GM10266 (cell line): ENCODE measurements around the gene TRIO.
A peak's percentile ranks its signal among the peaks of the same experiment; 100 is the strongest.

Experiments used
- DNase-seq: peaks from one replicate; pipeline ENCODE4 v3.0.0; 2012; ENCODE audit errors: extremely low spot score
- TF ChIP-seq, protein P1 (sequence below): IDR thresholded peaks from 2 replicates; pipeline ENCODE4 v1.5.1; 2012; ENCODE audit warnings: mild to moderate bottlenecking, low read depth; ENCODE audit not compliant: control insufficient read depth, insufficient read depth; ENCODE audit errors: missing control alignments

Gene TRIO

DNA sequence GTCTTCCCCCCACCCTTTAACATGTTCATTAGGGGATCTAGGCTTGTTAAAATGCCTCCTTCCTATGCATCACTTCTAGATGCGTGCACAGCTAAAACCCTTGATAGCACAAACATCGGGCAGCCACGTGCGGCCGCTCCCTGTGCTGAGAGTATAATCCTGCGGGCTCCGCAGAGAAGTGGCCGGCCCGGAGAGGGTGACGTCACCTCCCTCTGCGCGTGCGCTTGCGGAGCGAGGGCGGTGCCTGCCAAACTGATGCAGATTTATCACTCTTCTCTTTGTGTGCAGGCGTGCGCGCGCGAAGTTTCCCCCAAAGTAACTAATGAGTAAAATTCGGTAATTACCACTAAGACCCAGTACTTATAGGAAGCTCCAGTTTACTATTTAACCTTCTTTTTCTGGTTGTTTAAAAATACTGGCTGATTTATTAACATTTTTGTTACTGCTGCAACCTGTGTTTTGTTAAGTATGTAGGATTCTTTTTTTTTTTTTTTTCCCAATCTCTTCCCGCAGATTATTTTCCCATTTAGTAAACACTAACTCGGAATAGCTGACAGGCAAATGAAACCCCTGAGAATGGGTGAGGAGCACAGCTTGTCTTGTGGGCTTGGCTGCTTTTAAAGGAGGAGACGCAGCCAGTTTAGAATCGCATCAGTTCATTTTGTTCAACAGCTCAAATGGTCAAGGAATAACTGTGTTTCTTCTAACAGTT is 121.6 kb downstream of the TRIO start:
- TF ChIP-seq, protein P1, sequence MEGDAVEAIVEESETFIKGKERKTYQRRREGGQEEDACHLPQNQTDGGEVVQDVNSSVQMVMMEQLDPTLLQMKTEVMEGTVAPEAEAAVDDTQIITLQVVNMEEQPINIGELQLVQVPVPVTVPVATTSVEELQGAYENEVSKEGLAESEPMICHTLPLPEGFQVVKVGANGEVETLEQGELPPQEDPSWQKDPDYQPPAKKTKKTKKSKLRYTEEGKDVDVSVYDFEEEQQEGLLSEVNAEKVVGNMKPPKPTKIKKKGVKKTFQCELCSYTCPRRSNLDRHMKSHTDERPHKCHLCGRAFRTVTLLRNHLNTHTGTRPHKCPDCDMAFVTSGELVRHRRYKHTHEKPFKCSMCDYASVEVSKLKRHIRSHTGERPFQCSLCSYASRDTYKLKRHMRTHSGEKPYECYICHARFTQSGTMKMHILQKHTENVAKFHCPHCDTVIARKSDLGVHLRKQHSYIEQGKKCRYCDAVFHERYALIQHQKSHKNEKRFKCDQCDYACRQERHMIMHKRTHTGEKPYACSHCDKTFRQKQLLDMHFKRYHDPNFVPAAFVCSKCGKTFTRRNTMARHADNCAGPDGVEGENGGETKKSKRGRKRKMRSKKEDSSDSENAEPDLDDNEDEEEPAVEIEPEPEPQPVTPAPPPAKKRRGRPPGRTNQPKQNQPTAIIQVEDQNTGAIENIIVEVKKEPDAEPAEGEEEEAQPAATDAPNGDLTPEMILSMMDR, result no peak
- DNase-seq, result peak; percentile 79

DNA sequence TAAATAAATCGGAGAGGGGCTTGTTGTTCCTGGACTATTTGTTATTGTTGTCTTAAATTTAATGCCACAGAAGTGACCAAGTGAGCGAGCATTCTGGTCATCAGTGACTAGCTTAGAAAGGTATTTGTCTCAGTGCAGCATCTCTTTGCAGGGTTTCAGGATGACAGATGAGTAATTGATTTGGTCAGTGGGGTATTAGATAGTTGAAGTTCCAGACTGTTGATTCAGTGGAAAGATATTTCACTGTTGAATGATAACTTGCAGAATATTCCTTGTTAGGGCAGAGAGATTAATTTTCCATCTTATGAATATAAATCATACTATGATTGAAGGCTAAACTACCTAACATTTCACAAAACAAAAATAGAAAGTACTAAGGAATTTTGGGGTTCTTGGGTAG is 122.4 kb downstream of the TRIO start:
- no peak for DNase-seq
- TF ChIP-seq, protein P1, result no peak

DNA sequence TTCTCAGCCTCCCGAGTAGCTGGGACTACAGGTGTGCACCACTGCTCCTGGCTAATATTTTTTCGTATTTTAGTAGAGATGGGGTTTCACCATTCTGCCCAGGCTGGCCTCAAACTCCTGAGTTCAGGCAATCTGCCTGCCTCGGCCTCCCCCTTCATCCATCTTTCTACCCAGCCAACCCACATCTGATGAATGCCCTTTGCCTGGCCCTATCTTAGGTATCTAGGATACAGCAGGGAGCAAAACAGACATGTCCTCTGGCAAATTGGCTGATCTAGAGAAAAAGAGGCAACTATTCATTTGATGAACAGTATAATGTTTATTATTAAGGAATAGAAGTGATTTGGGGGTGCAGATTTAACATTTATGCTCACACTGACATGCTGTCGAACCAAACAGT is 123.0 kb downstream of the TRIO start:
- TF ChIP-seq, protein P1, result no peak
- no peak for DNase-seq

DNA sequence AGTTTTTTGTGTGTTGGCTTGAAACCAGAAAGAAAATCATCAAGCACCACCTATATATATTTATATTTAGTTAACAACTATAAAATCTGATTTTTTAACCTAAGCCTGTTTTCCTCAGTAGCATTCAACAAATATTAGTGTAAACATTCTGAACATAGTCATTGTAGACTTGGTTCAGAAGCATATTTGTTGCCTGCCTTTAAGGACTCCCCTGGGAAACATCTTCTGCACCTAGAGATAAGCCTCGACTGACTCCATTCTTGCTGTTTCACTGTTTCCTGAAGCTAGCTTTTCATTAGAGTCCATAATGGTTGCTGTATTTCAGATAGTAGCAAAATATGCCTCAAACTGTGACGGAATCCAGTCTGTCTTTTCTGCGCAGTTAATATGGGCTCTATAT is 123.5 kb downstream of the TRIO start:
- TF ChIP-seq, protein P1, result no peak
- no peak for DNase-seq

DNA sequence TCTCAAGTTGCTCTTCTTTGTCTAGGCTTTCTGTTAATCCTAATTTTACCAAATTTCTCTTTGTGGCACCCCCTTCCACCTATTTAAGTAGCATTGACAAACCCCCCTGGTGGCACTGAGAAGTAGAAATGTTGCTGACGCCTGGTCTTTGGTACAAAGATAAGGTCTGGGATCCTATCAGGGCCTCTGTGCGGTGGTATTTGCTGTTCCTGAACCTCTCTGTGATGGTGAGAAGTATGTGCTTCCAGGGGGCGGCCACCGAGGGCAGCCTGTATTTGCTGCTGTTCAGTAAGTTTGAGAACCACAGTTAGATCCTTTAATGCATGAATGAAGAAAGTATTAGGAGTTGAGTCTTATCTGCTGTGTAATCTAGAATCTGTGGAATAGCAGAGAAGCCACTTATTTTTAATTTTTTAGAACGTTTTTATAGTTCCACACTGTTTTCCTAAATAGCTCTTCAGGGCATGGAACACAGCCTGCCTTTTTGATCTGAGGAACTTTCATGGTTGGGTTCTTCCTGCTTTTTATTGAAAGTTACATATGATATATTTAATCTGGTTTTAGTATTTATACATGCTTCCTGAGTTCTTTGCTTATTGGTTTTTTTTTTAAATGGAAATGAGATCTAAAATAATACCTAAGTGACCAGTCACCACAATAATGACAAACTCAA is 124.2 kb downstream of the TRIO start:
- TF ChIP-seq, protein P1, result no peak
- DNase-seq, result no peak

- no peak for DNase-seq
- TF ChIP-seq, protein P1, result no peak
Measured at GRCh38 chr5:14267991-14268708, 125.0 kb downstream of the TRIO start.
